ENCODE results near the gene CASR. TPM values are rescaled to one million over a fixed set of nuclear protein-coding genes. Genes with fewer than 3 reads are reported as not detected.
"Not testable (repeated sequence)": the region's sequence is repeated elsewhere in the genome, so short reads cannot be mapped to it uniquely, and the experiment has no call there.

Gene CASR
- total RNA-seq, 4 donors from 2014 or later = 0.04 TPM; not detected in 3

DNA sequence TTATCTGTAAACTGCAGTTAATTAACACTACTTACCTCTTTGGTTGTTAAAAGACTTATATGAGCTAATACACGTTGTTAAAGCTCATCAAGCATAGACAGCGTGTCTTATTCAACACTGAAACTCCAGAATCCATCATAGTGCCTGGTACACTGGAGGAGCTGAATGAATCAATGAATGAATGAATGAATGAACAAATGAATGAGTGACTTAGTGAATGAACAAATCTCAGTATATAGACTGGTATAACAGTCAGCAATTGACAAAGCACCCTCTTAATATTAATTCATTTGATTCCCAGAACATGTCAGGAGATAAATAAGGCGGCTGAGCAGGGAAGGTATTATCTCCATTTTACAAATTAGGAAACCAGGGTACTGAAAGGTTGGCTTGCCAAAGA, 7.1 kb downstream of the CASR start:
- TF ChIP-seq CTCF (IDR thresholded peaks at IDR 0.05) = no peak
- no peak for TF ChIP-seq POLR2AphosphoS5 (IDR thresholded peaks at IDR 0.05)
- no peak for TF ChIP-seq POLR2A (IDR thresholded peaks at IDR 0.05)
- TF ChIP-seq EP300 (IDR thresholded peaks at IDR 0.05) = no peak
- Histone ChIP-seq H3K4me1 (no peaks in the 10 kb centered on the region), H3K4me3 (no peak overlapping the region), H3K36me3 (no peaks in the 10 kb centered on the region), H3K9me3 (no peaks in the 10 kb centered on the region), H3K27me3 (peaks cover 33% of the 10 kb centered on the region), H3K27ac (no peak overlapping the region)
- no peak for ATAC-seq
- WGBS, 2 donors (ENCODE audit: low coverage in 1 of 2) = 69 to 87% methylated on average over 3 of the region's 3 CpGs

GRCh38 chr3:122198966-122199365, 15.5 kb downstream of the CASR start:
- no peak overlapping the region for H3K27ac ChIP-seq
- H3K4me1 ChIP-seq = no peaks in the 10 kb centered on the region
- 79 to 80% methylated on average over 2 of the region's 2 CpGs for WGBS, 2 donors (ENCODE audit: low coverage in 1 of 2)
- no peaks in the 10 kb centered on the region for H3K9me3 ChIP-seq
- TF ChIP-seq POLR2A (IDR thresholded peaks at IDR 0.05) = no peak
- no peak for TF ChIP-seq CTCF (IDR thresholded peaks at IDR 0.05)
- no peak for TF ChIP-seq POLR2AphosphoS5 (IDR thresholded peaks at IDR 0.05)
- no peak for TF ChIP-seq EP300 (IDR thresholded peaks at IDR 0.05)
- no peaks in the 10 kb centered on the region for H3K27me3 ChIP-seq
- H3K4me3 ChIP-seq = no peak overlapping the region
- H3K36me3 ChIP-seq = no peaks in the 10 kb centered on the region
- ATAC-seq = no peak

- H3K4me3 ChIP-seq = no peak overlapping the region
- no peak overlapping the region for H3K27ac ChIP-seq
- ATAC-seq = no peak
- H3K27me3 ChIP-seq = no peaks in the 10 kb centered on the region
- H3K36me3 ChIP-seq = no peaks in the 10 kb centered on the region
- no peaks in the 10 kb centered on the region for H3K9me3 ChIP-seq
- TF ChIP-seq EP300 (IDR thresholded peaks at IDR 0.05) = no peak
- no peak for TF ChIP-seq POLR2AphosphoS5 (IDR thresholded peaks at IDR 0.05)
- no peak for TF ChIP-seq POLR2A (IDR thresholded peaks at IDR 0.05)
- TF ChIP-seq CTCF (IDR thresholded peaks at IDR 0.05) = no peak
- H3K4me1 ChIP-seq = no peaks in the 10 kb centered on the region
- WGBS, 2 donors (ENCODE audit: low coverage in 1 of 2) = 78 to 88% methylated on average over 4 of the region's 4 CpGs
These were observed 16.1 kb downstream of the CASR start for GRCh38 chr3:122199552-122199951.

DNA sequence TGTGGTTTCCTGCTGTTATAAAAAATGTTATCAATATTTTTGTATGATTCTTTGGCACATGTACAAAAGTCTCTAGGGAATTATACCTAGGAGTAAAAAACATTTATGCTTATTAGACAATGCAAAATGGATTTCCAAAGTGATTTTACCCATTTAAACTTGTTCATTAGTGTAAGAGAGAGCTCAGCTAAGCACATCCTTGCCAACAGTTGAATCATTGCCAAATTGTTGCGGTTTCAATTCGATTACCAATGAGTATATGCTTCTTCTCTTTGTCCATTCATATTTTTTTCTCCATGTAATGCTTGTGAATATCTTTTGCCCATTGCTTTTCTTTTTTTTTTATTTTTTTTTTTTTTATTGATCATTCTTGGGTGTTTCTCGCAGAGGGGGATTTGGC, 17.2 kb downstream of the CASR start:
- H3K36me3 ChIP-seq = no peaks in the 10 kb centered on the region
- no peak overlapping the region for H3K27ac ChIP-seq
- no peaks in the 10 kb centered on the region for H3K27me3 ChIP-seq
- H3K9me3 ChIP-seq = no peaks in the 10 kb centered on the region
- no peaks in the 10 kb centered on the region for H3K4me1 ChIP-seq
- H3K4me3 ChIP-seq = no peak overlapping the region
- TF ChIP-seq POLR2AphosphoS5 (IDR thresholded peaks at IDR 0.05) (no peak), EP300 (IDR thresholded peaks at IDR 0.05) (no peak), POLR2A (IDR thresholded peaks at IDR 0.05) (no peak), CTCF (IDR thresholded peaks at IDR 0.05) (no peak)
- ATAC-seq = no peak
- WGBS, 2 donors (ENCODE audit: low coverage in 1 of 2) = 76 to 82% methylated on average over 2 of the region's 3 CpGs

GRCh38 chr3:122201476-122201875, 18.0 kb downstream of the CASR start:
- no CpG with 5 or more reads among the region's 25 CpGs for WGBS, 2 donors (ENCODE audit: low coverage in 1 of 2)
- not testable (repeated sequence) for H3K4me1 ChIP-seq, H3K4me3 ChIP-seq, ATAC-seq, H3K9me3 ChIP-seq, H3K36me3 ChIP-seq, H3K27ac ChIP-seq, H3K27me3 ChIP-seq

DNA sequence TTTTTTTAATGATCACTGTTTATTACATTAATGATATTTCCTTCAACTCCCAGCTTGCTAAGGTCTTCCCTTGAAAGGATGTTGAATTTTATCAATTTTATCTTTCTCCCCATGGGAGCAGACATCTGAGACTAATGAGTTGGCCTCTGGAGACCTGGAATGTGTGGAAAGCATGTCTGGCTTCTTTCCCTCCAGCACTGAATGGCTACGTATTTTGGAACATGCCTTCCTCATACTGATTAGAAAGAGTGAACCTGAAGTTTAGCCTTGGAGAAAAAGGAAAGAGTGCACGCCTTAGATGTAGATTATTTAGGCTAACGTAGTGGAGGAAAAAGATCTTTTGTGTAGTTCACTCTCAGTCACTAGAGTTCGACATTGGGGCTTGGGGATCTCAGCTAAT, 25.1 kb downstream of the CASR start:
- 47 to 88% methylated on average over 3 to 4 of the region's 4 CpGs for WGBS, 2 donors (ENCODE audit: low coverage in 1 of 2)
- H3K36me3 ChIP-seq = no peaks in the 10 kb centered on the region
- peaks cover 4% of the 10 kb centered on the region for H3K27me3 ChIP-seq
- no peak overlapping the region for H3K4me3 ChIP-seq
- no peak overlapping the region for H3K27ac ChIP-seq
- ATAC-seq = no peak
- no peaks in the 10 kb centered on the region for H3K4me1 ChIP-seq
- TF ChIP-seq POLR2AphosphoS5 (IDR thresholded peaks at IDR 0.05) (no peak), EP300 (IDR thresholded peaks at IDR 0.05) (no peak), POLR2A (IDR thresholded peaks at IDR 0.05) (no peak), CTCF (IDR thresholded peaks at IDR 0.05) (no peak)
- H3K9me3 ChIP-seq = no peaks in the 10 kb centered on the region

Data from gastroesophageal sphincter (tissue), 4 donors.